K562 (cell line): ENCODE results near the gene YKT6.

Experiments
- TAF15 ChIP-seq: fragments of 200-400 bp; formaldehyde crosslinking; IDR thresholded peaks from 2 replicates; pipeline ENCODE4 v1.6.1; 2017; ENCODE audit warnings: mild to moderate bottlenecking, low read depth, low read length, moderate library complexity
- TARDBP ChIP-seq: fragments of 450-650 bp; IDR thresholded peaks from 2 replicates; pipeline ENCODE4 v1.6.1; 2016
- TOE1 ChIP-seq, 2 experiments: fragments of 450-650 bp in 1 of 2; sonication (generic) in 1 of 2; formaldehyde crosslinking in 1 of 2; IDR thresholded peaks; 2 replicates each; pipeline versions ENCODE4 v1.7.1 to v1.8.0; 2016 to 2022; ENCODE audit warnings: borderline replicate concordance in 2 of 2, mild to moderate bottlenecking in 2 of 2, antibody characterized with exemption in 1 of 2, inconsistent platforms in 1 of 2, low read depth in 1 of 2, missing genetic modification reagents in 1 of 2, moderate library complexity in 1 of 2
- ZNF24 ChIP-seq: fragments of 450-650 bp; IDR thresholded peaks from 2 replicates; pipeline ENCODE4 v1.6.1; 2016
- ZNF57 ChIP-seq: fragments of 450-650 bp; formaldehyde crosslinking; IDR thresholded peaks from 2 replicates; pipeline ENCODE4 v1.4.0; 2020; ENCODE audit warnings: mild to moderate bottlenecking, moderate library complexity
- TF ChIP-seq, protein P1 (sequence below): sonication (generic); formaldehyde crosslinking; IDR thresholded peaks from 2 replicates; pipeline ENCODE4 v1.8.0; 2022; ENCODE audit warnings: mild to moderate bottlenecking, missing genetic modification reagents
- TF ChIP-seq, protein P2 (sequence below): sonication (generic); formaldehyde crosslinking; IDR thresholded peaks from 2 replicates; pipeline ENCODE4 v1.8.0; 2022; ENCODE audit warnings: missing genetic modification reagents, mild to moderate bottlenecking, borderline replicate concordance
- TF ChIP-seq, protein P3 (sequence below), 3 experiments: IDR thresholded peaks in 2 of 3; conservative IDR thresholded peaks in 1 of 3; 2 replicates each; pipeline ENCODE4 v1.5.1; 2011 to 2012; ENCODE audit warnings: low read length in 3 of 3, mild to moderate bottlenecking in 3 of 3, control low read depth in 2 of 3, improper control_type of control experiment in 1 of 3, inconsistent platforms in 1 of 3, low read depth in 1 of 3, mixed read lengths in 1 of 3, moderate library complexity in 1 of 3; ENCODE audit not compliant: insufficient read depth in 2 of 3

DNA sequence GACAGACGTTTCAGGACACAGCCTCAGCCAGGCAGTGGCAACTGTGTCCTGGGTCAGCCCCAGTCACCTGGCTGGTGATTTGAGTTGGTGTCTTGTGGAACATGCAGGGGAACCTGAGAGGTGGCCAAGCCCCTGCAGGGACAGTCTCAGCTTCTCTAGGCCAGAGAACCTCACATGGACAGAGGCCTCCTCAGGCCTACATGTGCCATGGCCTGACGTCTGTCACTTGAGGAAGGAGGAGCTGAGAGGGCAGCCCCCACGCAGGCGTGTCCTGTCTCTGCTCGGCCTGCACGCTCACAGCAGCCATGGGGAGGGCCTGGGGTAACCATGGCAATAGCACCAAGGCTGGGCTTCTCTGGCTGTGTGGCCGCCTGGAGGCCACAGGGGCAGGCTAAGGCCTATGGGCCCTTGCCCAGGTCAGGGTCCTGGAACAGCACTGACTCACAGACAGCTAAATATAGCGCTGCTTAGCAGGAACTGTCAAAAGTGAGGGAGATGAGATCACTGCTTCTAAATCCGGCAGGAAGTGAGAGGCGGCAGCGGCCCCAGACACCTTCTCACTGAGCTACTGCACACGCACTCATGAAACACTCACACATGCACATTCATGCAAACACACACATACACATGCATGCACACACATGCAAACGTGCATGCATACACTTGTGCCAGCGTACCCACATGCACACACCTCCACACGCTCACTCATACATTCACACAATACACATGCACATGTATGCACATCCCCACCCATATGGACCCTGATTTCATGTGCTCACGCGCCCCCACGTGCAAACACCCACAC, 57.0 kb downstream of the YKT6 start:
- no peak for TF ChIP-seq TAF15
- TF ChIP-seq, protein P1, sequence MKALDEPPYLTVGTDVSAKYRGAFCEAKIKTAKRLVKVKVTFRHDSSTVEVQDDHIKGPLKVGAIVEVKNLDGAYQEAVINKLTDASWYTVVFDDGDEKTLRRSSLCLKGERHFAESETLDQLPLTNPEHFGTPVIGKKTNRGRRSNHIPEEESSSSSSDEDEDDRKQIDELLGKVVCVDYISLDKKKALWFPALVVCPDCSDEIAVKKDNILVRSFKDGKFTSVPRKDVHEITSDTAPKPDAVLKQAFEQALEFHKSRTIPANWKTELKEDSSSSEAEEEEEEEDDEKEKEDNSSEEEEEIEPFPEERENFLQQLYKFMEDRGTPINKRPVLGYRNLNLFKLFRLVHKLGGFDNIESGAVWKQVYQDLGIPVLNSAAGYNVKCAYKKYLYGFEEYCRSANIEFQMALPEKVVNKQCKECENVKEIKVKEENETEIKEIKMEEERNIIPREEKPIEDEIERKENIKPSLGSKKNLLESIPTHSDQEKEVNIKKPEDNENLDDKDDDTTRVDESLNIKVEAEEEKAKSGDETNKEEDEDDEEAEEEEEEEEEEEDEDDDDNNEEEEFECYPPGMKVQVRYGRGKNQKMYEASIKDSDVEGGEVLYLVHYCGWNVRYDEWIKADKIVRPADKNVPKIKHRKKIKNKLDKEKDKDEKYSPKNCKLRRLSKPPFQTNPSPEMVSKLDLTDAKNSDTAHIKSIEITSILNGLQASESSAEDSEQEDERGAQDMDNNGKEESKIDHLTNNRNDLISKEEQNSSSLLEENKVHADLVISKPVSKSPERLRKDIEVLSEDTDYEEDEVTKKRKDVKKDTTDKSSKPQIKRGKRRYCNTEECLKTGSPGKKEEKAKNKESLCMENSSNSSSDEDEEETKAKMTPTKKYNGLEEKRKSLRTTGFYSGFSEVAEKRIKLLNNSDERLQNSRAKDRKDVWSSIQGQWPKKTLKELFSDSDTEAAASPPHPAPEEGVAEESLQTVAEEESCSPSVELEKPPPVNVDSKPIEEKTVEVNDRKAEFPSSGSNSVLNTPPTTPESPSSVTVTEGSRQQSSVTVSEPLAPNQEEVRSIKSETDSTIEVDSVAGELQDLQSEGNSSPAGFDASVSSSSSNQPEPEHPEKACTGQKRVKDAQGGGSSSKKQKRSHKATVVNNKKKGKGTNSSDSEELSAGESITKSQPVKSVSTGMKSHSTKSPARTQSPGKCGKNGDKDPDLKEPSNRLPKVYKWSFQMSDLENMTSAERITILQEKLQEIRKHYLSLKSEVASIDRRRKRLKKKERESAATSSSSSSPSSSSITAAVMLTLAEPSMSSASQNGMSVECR, result 0 out of 2 replicates have a peak, but pooled peaks have one; percentile 58
- TF ChIP-seq, protein P2, sequence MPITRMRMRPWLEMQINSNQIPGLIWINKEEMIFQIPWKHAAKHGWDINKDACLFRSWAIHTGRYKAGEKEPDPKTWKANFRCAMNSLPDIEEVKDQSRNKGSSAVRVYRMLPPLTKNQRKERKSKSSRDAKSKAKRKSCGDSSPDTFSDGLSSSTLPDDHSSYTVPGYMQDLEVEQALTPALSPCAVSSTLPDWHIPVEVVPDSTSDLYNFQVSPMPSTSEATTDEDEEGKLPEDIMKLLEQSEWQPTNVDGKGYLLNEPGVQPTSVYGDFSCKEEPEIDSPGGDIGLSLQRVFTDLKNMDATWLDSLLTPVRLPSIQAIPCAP, result no peak
- no peak for TF ChIP-seq TOE1 (IDR thresholded peaks at IDR 0.05; ENCODE audit: borderline replicate concordance)
- TF ChIP-seq TOE1 (CRISPR knock-in tag; IDR thresholded peaks at IDR 0.05; ENCODE audit: borderline replicate concordance, low read depth), result peak; percentile 1; the same call in 1 of the 2 replicates
- TF ChIP-seq ZNF24, result no peak
- TF ChIP-seq TARDBP, result no peak
- TF ChIP-seq ZNF57 (CRISPR knock-in tag), result no peak
- TF ChIP-seq, protein P3, sequence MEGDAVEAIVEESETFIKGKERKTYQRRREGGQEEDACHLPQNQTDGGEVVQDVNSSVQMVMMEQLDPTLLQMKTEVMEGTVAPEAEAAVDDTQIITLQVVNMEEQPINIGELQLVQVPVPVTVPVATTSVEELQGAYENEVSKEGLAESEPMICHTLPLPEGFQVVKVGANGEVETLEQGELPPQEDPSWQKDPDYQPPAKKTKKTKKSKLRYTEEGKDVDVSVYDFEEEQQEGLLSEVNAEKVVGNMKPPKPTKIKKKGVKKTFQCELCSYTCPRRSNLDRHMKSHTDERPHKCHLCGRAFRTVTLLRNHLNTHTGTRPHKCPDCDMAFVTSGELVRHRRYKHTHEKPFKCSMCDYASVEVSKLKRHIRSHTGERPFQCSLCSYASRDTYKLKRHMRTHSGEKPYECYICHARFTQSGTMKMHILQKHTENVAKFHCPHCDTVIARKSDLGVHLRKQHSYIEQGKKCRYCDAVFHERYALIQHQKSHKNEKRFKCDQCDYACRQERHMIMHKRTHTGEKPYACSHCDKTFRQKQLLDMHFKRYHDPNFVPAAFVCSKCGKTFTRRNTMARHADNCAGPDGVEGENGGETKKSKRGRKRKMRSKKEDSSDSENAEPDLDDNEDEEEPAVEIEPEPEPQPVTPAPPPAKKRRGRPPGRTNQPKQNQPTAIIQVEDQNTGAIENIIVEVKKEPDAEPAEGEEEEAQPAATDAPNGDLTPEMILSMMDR (IDR thresholded peaks at IDR 0.05 in 2 of 3, conservative IDR thresholded peaks at IDR 0.05 in 1 of 3; ENCODE audit: insufficient read depth in 2 of 3, low read depth in 1 of 3, low read length in 3 of 3), result peak; percentile 19 to 30 (median 27); a peak in 1 of 6 replicates
